Sigmoid colon (tissue), 4 donors: ENCODE results near the gene SCAMP2.

Source experiments
- CTCF ChIP-seq, 4 experiments: fragments of 450-650 bp in 3 of 4; fragments of 200-600 bp in 1 of 4; IDR thresholded peaks; one replicate each; pipeline ENCODE4 v1.5.1; 2016 to 2019; ENCODE audit warnings: antibody characterized with exemption in 4 of 4, mild to moderate bottlenecking in 3 of 4, moderate library complexity in 2 of 4
- EP300 ChIP-seq, 4 donors: sonication (generic); formaldehyde crosslinking; IDR thresholded peaks; one replicate each; pipeline ENCODE4 v1.6.1; 2017; ENCODE audit warnings: antibody characterized with exemption in 4 of 4

- TF ChIP-seq CTCF (IDR thresholded peaks at IDR 0.05) (no peak), EP300 (IDR thresholded peaks at IDR 0.05) (no peak)
These were observed 78.8 kb downstream of the SCAMP2 start for GRCh38 chr15:74794248-74794969.
